NCI-H2029 (cell line): Measurements from ENCODE around the gene HSPB6.
A peak's percentile ranks its signal among the peaks of the same experiment; 100 is the strongest.

Experiments
- DNase-seq: peaks from one replicate; lab custom pipeline; 2025; lab: John Stamatoyannopoulos, UW

The HSPB6 gene

GRCh38 chr19:35716801-35717664 is 39.8 kb downstream of the HSPB6 start:
- peak; percentile 91 for DNase-seq

- no peak for DNase-seq
Measured at GRCh38 chr19:35715981-35716800, 40.6 kb downstream of the HSPB6 start.

GRCh38 chr19:35715355-35715809 is 41.4 kb downstream of the HSPB6 start:
- DNase-seq, result no peak

GRCh38 chr19:35714601-35715354 is 42.1 kb downstream of the HSPB6 start:
- DNase-seq, result no peak

- no peak for DNase-seq
Measured at GRCh38 chr19:35713904-35714495, 42.8 kb downstream of the HSPB6 start.

- no peak for DNase-seq
Measured at GRCh38 chr19:35713506-35713850, 43.4 kb downstream of the HSPB6 start.

- DNase-seq, result no peak
Measured at GRCh38 chr19:35712567-35713505, 44.0 kb downstream of the HSPB6 start.

- DNase-seq, result no peak
Measured at GRCh38 chr19:35710784-35711723, 45.8 kb downstream of the HSPB6 start.

- DNase-seq, result no peak
Measured at GRCh38 chr19:35708391-35708790, 48.4 kb downstream of the HSPB6 start.
